HG02885 (cell line): ENCODE data around the gene SRP54.
"Not testable (repeated sequence)": the region's sequence is repeated elsewhere in the genome, so short reads cannot be mapped to it uniquely, and the experiment has no call there.

Source experiments
- ATAC-seq: cut with Tn5 transposase; IDR thresholded peaks from one replicate; pipeline ENCODE4 v1.9.1; 2021; ENCODE audit warnings: mild to moderate bottlenecking; ENCODE audit not compliant: unreplicated experiment, poor library complexity

The SRP54 gene

GRCh38 chr14:34982421-34983147 lies at the start of gene SRP54:
Gene SRP54 (plus strand): TSS chr14:34982992. CDS start chr14:34996710, 13,718 bp downstream.
- peak; percentile 84 for ATAC-seq

GRCh38 chr14:34933301-34933700 lies 49.5 kb upstream of the SRP54 start:
- ATAC-seq = no peak

GRCh38 chr14:34935488-34935887 lies 47.3 kb upstream of the SRP54 start:
- no peak for ATAC-seq

GRCh38 chr14:34937442-34937841 lies 45.4 kb upstream of the SRP54 start:
- ATAC-seq = no peak

- ATAC-seq = no peak
Measured at GRCh38 chr14:34937876-34938275, 44.9 kb upstream of the SRP54 start.

DNA sequence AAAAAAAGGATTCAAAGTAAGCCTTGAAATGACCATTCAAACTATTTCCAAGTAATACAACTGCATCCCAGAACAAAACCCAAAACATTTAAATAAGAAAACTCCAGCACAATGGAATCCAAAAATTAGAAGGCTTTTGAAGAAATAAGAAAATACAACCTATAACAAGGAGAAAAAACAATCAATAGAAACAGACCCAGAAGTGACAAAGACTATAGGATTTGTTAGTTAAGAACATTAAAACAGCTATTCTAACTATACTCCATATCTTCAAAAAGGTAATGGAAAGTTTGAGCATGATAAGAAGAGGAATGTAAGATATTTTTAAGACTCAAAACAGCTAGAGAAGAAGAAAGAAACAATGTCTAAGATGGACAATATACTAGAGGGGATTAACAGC lies 39.3 kb upstream of the SRP54 start:
- ATAC-seq = no peak

- no peak for ATAC-seq
Measured at GRCh38 chr14:34944744-34945143, 38.0 kb upstream of the SRP54 start.

GRCh38 chr14:34946699-34947098 lies 36.1 kb upstream of the SRP54 start:
- ATAC-seq = no peak

GRCh38 chr14:34951286-34951685 lies 31.5 kb upstream of the SRP54 start:
- no peak for ATAC-seq

DNA sequence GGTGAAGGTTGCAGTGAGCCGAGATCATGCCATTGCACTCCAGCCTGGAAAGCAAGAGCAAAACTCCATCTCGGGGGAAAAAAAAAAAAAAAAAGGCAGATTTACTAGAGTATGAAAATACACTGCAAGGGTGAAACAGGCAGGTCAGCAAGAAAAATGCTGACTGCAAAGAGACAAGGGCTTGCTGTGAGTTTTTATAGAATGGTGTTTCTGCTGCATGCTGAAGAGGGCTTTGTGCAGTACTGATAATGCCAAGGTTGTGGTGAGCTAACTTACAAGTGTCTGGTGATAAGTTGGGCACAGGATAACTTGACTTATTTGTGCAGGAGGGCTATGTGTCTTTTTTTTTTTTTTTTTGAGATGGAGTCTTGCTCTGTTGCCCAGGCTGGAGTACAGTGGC lies 25.9 kb upstream of the SRP54 start:
- no peak for ATAC-seq

DNA sequence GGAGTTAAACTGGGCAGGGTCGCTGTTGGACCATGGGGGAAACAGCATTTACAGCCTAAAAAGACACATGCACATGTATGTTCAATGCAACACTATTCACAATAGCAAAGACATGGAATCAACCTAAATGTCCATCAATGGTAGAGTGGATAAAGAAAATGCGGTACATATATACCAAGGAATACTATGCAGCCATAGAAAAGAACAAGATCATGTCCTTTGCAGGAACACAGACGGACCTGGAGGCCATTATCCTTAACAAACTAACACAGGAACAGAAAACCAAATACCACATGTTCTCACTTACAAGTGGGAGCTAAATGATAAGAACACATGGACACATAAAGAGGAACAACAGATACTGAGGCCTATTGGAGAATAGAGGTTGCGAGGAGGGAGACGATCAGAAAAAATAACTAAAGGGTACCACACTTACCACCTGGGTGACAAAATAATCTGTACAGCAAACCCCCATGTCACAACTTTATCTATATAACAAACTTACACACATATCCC lies 25.0 kb upstream of the SRP54 start:
- ATAC-seq = no peak

GRCh38 chr14:34962106-34962505 lies 20.7 kb upstream of the SRP54 start:
- ATAC-seq = not testable (repeated sequence)

DNA sequence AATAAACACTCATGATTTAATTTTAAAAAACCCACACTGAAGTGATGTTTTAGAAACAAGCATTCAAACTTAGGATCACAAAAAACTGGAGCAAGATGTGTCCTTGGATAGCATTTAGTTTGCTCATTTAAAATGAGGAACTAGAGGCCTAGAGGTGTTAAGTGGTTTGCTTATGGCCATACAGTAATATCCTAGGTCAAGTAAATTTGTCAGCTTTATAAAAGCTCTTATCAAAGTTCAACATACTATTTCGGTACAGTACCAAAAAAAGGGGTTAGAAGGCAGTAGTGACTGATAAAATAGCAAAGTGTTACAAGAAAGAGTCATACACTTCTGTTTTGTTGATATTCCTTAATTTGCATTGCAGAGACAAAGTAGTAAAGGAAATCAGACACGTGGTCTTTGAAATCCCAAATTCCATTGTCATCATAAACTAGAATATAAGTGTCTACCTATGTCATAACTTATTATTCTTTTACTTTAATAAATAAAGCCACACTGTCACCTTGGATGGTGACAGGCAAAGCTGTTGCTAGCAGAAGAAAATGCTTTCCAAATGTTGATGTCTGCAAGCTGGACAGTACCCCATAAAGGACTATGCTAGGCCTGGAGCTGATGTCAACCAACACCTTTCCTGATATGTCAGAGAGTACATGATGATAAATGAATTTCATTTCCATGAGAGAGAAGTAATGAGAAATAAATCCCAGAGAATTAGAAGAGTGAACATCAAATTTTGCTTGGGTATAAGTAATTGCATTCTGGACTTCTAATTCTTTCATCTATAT lies 17.6 kb upstream of the SRP54 start:
- no peak for ATAC-seq

DNA sequence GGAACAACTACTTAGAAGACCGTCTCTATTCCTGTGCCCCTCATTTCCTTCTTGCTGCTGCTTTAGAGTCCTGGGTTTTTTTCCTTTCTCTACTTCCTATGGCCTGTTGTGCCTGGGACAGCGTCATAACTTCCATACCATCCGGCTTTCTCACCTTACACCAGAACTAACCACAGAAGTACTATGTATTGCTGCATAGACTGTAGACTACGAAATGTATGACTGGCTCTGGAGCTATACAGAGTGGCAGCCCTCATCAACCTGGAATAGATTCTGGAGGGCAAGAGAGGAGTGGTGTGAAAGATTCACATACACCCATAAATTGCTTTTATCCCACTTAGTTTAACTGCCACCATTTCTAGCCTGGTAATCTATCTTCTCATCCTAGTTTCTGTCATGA lies 16.9 kb upstream of the SRP54 start:
- ATAC-seq = no peak

GRCh38 chr14:34966413-34966812 lies 16.4 kb upstream of the SRP54 start:
- peak; percentile 94 for ATAC-seq

GRCh38 chr14:34970665-34971064 lies 12.1 kb upstream of the SRP54 start:
- ATAC-seq = no peak

- no peak for ATAC-seq
Measured at GRCh38 chr14:34971381-34971780, 11.4 kb upstream of the SRP54 start.

DNA sequence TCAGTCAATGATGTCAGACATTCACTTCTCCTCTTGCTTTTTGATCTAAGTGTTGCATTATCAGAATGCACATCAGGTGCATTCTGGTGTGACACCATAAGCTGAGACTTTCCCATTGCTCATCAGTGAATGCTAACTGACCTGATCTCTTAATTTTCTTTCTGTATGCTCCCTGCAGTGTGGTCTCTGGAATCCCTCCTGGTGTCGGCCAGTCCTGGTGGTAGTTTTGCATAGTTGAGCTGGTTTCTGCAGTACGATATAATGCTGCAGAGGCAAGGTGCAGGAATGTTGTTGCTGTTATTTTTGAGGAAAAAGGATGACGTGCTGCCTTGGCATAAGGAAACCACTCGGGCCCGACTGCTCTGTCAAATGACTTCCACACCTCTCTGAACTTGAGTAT lies 11.0 kb upstream of the SRP54 start:
- no peak for ATAC-seq

- ATAC-seq = no peak
Measured at GRCh38 chr14:34978444-34978843, 4.3 kb upstream of the SRP54 start.

DNA sequence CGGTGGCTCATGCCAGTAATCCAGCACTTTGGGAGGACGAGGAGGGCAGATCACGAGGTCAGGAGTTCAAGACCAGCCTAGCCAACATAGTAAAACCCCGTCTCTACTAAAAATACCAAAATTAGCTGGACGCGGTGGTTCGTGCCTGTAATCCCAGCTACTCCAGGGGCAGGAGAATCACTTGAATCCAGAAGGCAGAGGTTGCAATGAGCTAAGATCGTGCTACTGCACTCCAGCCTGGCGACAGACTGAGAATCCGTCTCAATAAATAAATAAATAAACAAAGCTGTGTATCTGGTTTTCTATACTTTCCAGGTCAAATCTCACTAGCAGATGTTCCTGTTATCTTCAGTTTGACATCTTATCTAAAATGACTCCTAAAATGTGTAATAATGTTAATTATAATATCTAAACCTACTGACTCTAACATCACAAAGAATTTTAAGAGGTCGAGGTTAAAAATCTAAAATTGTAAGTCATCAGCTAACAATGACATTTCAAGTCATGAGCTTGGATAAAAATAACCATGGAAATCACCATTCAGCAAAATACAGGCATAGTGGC lies 2.4 kb upstream of the SRP54 start:
- ATAC-seq = no peak

GRCh38 chr14:34981743-34982420 lies 910 bp upstream of the SRP54 start:
- ATAC-seq = peak; percentile 3
